AG04449 (cell line): ENCODE measurements around the gene TDO2.
"Not testable (repeated sequence)": the region's sequence is repeated elsewhere in the genome, so short reads cannot be mapped to it uniquely, and the experiment has no call there.

Source experiments
- CTCF ChIA-PET: fragments of 350-600 bp; formaldehyde crosslinking; extraction: SDS; loops from one replicate; lab custom pipeline; 2021; ENCODE audit warnings: antibody characterized with exemption; lab: Yijun Ruan, JAX
- POLR2A ChIA-PET: fragments of 400-600, 350-600 bp; formaldehyde crosslinking; extraction: SDS; loops from one replicate; lab custom pipeline; 2020; ENCODE audit warnings: antibody characterized with exemption, inconsistent platforms; lab: Yijun Ruan, JAX
- DNase-seq: peaks from one replicate; pipeline ENCODE4 v3.0.0-alpha.2; 2010; ENCODE audit warnings: low read depth, low spot score
- H3K4me3 ChIP-seq: 2 replicates; pipeline ENCODE4 v1.5.1; 2011; ENCODE audit warnings: low read depth, mild to moderate bottlenecking, control low read depth, low read length
- TF ChIP-seq, protein P1 (sequence below): IDR thresholded peaks from one replicate; pipeline ENCODE4 v1.5.1; 2011; ENCODE audit warnings: mild to moderate bottlenecking, moderate library complexity, low read length, control low read depth, inconsistent platforms; ENCODE audit not compliant: insufficient read depth; ENCODE audit errors: missing control alignments

TDO2 gene

DNA sequence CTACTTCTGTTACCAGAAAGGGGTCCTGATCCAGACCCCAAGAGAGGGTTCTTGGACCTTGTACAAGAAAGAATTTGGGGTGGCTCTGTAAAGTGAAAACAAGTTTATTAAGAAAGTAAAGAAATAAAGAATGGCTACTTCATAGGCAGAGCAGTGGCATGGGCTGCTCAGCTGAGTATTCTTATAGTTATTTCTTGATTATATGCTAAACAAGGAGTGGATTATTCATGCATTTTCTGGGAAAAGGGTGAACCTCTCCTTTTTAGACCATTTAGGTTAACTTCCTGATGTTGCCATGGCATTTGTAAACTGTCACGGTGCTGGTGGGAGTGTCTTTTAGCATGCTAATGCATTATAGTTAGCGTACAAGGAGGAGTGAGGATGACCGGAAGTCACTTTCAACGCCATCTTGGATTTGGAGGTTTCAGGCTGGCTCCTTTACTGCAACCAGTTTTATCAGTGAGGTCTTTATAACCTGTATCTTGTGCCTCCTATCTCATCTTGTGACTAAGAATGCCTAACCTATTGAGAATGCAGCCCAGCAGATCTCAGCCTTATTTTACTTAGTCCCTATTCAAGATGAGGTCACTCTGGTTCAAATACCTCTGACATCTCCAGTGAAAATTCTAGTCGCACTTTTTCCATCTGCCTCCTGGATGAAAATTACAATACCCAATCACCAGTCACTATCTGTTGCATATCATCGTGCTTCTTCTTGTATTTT lies 15.5 kb upstream of the TDO2 start:
- CTCF ChIA-PET = no interaction called here
- no peak overlapping the region for H3K4me3 ChIP-seq
- DNase-seq = no peak
- POLR2A ChIA-PET = no interaction called here
- TF ChIP-seq, protein P1, sequence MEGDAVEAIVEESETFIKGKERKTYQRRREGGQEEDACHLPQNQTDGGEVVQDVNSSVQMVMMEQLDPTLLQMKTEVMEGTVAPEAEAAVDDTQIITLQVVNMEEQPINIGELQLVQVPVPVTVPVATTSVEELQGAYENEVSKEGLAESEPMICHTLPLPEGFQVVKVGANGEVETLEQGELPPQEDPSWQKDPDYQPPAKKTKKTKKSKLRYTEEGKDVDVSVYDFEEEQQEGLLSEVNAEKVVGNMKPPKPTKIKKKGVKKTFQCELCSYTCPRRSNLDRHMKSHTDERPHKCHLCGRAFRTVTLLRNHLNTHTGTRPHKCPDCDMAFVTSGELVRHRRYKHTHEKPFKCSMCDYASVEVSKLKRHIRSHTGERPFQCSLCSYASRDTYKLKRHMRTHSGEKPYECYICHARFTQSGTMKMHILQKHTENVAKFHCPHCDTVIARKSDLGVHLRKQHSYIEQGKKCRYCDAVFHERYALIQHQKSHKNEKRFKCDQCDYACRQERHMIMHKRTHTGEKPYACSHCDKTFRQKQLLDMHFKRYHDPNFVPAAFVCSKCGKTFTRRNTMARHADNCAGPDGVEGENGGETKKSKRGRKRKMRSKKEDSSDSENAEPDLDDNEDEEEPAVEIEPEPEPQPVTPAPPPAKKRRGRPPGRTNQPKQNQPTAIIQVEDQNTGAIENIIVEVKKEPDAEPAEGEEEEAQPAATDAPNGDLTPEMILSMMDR = no peak

DNA sequence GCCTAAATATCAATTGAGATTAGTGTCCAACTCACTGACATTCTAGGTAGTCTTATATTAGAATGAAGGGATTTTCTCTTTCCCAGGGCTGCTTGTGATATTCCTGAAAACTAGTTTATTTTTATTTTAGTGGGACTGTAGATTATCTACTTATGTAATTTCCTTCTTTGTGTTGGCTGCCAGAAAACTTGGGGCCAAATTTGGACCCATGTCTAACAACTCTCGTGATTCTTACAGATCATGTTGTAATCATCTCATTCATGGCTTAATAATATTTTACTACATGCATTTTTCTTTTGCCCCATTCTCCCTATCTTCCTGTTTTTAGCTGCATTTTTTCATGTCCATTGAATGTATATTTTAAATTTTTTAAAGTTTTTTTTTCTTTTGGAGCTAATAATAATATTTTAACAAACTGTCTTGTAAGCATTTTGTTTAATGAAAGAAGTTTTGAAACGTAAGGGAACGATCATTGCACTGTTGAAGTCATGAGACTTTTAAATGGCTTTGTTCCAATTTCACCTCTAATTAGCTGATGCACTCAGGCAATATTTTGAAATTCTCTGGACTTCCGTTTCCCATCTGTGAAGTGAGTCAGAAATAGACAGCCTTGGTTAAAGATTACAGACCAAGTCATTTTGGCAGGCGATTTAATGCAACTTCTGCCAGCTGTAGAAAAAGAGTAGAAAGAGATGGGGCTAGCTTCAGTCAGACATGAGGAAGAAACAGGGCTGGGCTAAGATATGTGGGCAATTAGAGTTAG lies 14.3 kb upstream of the TDO2 start:
- POLR2A ChIA-PET = no interaction called here
- CTCF ChIA-PET = no interaction called here
- TF ChIP-seq, protein P1 = no peak
- H3K4me3 ChIP-seq = no peak overlapping the region
- peak; percentile 16 for DNase-seq

DNA sequence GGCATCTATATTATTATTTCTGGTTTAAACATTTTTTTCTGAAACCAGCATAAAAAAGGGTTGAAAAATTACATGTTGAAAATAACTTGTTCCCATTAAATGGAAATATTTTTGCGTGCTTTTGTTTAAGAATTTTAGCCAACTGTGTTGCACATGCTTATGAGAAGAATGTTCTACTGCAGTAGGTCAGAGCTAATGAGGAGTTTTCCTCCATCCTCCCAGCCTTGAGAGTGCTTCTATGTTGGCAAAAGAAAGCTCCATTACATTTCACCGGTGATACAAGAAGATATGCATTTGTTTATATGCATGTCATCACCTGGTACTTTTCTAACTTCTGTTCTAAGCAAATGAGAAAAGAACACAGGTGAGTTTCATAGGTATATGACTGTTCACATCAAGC lies 13.6 kb upstream of the TDO2 start:
- TF ChIP-seq, protein P1 = no peak
- DNase-seq = no peak
- POLR2A ChIA-PET = no interaction called here
- H3K4me3 ChIP-seq = no peak overlapping the region
- CTCF ChIA-PET = no interaction called here

DNA sequence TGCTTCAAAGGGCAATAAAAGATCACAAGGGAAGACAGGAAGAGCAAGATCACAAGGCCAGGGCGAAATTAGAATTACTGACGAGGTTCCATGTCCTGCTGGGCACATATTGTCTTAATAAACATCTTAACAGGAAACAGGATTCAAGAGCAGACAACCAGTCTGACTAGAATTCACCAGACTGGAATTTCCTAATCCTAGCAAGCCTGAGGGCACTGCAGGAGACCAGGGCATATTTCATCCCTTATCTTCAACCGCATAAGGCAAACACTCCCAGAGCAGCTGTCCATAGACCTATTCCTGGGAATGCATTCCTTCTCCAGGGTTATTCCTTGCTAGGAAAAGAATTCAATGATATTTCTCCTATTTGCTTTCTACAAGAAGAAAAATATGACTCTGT lies 12.4 kb upstream of the TDO2 start:
- CTCF ChIA-PET = no interaction called here
- no peak for DNase-seq
- TF ChIP-seq, protein P1 = no peak
- POLR2A ChIA-PET = no interaction called here
- H3K4me3 ChIP-seq = no peak overlapping the region

DNA sequence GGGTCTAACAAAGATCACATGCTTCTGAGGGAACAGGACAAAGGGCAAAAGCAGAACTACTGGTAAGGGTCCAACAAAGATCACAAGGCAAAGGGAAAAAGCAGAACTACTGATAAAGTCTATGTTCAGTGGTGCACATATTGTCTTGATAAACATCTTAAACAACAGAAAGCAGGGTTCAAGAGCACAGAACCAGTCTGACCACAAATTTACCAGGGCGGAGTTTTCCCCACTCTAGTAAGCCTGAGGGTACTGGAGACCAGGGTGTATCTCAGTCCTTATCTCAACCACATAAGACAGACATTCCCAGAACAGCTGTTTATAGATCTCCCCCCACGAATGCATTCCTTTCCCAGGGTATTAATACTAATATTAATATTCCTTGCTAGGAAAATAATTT lies 5.1 kb upstream of the TDO2 start:
- H3K4me3 ChIP-seq, CTCF ChIA-PET, DNase-seq, POLR2A ChIA-PET: not testable (repeated sequence)

DNA sequence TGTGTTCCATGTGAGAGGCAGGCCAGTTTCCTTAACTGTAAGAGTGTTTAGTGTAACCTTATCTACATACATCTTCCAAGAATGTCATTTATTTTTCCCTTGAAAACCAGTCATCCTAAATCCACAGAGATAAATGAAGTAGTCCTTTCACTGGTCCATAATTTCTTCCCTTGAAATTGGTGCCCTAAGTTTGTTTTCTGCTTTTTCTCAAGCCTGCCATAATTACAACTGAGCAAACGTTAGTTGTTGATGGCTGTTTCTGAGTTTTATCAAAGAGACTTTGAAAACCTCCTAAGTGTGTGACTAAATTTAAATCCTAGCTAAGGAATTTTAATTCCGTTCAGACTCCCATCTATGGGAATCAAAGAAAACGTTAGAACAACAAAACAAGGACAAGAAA lies 3.6 kb upstream of the TDO2 start:
- POLR2A ChIA-PET = no interaction called here
- CTCF ChIA-PET = interaction anchor here (1.3 kb wide), 1 partner anchor 9 kb away, joined by 3 read pairs; no protein-coding TSS in a partner anchor
- no peak for DNase-seq
- H3K4me3 ChIP-seq = no peak overlapping the region
- TF ChIP-seq, protein P1 = no peak

DNA sequence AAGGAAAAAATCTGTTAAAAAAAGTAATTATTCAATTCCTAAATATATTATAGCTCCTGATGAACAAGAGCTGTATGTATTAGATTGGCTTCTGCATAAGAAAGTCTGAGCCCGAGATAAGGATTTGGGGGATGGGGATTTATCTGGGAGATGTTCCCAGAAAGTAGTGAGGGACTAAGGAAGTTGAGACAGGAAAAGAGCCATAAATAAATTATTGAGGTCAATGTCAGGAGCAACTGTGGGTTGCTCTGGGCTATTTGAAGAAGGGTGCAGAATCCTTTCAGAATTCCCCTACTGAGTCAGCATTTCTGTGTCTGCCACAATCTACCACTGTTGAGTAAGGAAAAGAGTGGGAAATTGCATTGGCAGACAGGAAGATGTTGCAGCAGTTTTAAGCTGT lies 3.1 kb upstream of the TDO2 start:
- H3K4me3 ChIP-seq = no peak overlapping the region
- DNase-seq = no peak
- CTCF ChIA-PET = interaction anchor here (1.3 kb wide), 1 partner anchor 9 kb away, joined by 3 read pairs; no protein-coding TSS in a partner anchor
- TF ChIP-seq, protein P1 = no peak
- POLR2A ChIA-PET = no interaction called here
